Measurements from ENCODE around the gene KLHDC8A.

Gene KLHDC8A

DNA sequence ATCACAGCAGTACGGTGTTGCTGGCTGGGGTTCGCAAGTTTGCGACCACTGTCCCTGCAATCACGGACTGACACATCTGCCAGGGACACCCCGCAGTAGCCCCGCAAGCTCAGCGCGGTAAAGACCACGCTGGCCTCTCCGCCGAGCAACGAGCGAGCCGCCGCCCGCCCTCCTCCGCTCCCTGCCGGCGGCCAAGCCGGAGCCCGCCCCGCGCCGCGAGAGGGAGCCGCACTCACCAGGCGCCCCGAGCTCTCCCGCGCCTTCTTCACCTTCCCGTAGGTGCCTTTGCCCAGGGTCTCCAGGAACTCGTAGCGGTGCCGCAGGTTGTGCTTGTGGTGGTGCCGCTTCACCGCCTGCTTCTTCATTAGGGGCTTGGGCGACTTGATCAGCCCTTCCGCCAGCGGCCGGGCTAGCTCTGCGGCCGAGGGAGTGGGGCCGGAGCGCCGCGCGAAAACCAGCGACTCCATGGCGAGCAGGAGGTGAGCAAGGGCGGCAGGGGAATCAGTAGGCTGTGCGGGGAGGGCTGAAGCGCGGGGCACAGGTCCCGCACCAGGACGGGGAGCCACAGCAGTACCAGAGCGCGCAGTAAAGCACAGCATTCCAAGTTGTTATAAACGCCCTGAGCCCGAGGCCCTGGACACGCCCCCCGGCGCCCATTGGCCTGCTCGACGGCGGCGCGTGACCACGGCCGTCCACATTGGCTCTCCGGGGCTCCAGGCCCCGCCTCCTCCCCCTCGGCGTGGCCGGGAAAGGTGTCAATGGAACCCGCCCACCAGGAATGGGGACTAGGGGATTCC, 35.4 kb downstream of the KLHDC8A start, which contains the start of gene NUAK2 (continued):
- no peak for TF ChIP-seq ZNF747 (tag by site-specific recombination; IDR thresholded peaks at IDR 0.05)
- TF ChIP-seq, protein P1, sequence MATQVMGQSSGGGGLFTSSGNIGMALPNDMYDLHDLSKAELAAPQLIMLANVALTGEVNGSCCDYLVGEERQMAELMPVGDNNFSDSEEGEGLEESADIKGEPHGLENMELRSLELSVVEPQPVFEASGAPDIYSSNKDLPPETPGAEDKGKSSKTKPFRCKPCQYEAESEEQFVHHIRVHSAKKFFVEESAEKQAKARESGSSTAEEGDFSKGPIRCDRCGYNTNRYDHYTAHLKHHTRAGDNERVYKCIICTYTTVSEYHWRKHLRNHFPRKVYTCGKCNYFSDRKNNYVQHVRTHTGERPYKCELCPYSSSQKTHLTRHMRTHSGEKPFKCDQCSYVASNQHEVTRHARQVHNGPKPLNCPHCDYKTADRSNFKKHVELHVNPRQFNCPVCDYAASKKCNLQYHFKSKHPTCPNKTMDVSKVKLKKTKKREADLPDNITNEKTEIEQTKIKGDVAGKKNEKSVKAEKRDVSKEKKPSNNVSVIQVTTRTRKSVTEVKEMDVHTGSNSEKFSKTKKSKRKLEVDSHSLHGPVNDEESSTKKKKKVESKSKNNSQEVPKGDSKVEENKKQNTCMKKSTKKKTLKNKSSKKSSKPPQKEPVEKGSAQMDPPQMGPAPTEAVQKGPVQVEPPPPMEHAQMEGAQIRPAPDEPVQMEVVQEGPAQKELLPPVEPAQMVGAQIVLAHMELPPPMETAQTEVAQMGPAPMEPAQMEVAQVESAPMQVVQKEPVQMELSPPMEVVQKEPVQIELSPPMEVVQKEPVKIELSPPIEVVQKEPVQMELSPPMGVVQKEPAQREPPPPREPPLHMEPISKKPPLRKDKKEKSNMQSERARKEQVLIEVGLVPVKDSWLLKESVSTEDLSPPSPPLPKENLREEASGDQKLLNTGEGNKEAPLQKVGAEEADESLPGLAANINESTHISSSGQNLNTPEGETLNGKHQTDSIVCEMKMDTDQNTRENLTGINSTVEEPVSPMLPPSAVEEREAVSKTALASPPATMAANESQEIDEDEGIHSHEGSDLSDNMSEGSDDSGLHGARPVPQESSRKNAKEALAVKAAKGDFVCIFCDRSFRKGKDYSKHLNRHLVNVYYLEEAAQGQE (tag by site-specific recombination; IDR thresholded peaks at IDR 0.05) = 0 out of 2 replicates have a peak, but pooled peaks have one; percentile 18
- TF ChIP-seq, protein P2, sequence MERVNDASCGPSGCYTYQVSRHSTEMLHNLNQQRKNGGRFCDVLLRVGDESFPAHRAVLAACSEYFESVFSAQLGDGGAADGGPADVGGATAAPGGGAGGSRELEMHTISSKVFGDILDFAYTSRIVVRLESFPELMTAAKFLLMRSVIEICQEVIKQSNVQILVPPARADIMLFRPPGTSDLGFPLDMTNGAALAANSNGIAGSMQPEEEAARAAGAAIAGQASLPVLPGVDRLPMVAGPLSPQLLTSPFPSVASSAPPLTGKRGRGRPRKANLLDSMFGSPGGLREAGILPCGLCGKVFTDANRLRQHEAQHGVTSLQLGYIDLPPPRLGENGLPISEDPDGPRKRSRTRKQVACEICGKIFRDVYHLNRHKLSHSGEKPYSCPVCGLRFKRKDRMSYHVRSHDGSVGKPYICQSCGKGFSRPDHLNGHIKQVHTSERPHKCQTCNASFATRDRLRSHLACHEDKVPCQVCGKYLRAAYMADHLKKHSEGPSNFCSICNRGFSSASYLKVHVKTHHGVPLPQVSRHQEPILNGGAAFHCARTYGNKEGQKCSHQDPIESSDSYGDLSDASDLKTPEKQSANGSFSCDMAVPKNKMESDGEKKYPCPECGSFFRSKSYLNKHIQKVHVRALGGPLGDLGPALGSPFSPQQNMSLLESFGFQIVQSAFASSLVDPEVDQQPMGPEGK (tag by site-specific recombination; IDR thresholded peaks at IDR 0.05) = peak; percentile 66
- TF ChIP-seq, protein P3, sequence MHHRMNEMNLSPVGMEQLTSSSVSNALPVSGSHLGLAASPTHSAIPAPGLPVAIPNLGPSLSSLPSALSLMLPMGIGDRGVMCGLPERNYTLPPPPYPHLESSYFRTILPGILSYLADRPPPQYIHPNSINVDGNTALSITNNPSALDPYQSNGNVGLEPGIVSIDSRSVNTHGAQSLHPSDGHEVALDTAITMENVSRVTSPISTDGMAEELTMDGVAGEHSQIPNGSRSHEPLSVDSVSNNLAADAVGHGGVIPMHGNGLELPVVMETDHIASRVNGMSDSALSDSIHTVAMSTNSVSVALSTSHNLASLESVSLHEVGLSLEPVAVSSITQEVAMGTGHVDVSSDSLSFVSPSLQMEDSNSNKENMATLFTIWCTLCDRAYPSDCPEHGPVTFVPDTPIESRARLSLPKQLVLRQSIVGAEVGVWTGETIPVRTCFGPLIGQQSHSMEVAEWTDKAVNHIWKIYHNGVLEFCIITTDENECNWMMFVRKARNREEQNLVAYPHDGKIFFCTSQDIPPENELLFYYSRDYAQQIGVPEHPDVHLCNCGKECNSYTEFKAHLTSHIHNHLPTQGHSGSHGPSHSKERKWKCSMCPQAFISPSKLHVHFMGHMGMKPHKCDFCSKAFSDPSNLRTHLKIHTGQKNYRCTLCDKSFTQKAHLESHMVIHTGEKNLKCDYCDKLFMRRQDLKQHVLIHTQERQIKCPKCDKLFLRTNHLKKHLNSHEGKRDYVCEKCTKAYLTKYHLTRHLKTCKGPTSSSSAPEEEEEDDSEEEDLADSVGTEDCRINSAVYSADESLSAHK (tag by site-specific recombination; IDR thresholded peaks at IDR 0.05) = no peak

DNA sequence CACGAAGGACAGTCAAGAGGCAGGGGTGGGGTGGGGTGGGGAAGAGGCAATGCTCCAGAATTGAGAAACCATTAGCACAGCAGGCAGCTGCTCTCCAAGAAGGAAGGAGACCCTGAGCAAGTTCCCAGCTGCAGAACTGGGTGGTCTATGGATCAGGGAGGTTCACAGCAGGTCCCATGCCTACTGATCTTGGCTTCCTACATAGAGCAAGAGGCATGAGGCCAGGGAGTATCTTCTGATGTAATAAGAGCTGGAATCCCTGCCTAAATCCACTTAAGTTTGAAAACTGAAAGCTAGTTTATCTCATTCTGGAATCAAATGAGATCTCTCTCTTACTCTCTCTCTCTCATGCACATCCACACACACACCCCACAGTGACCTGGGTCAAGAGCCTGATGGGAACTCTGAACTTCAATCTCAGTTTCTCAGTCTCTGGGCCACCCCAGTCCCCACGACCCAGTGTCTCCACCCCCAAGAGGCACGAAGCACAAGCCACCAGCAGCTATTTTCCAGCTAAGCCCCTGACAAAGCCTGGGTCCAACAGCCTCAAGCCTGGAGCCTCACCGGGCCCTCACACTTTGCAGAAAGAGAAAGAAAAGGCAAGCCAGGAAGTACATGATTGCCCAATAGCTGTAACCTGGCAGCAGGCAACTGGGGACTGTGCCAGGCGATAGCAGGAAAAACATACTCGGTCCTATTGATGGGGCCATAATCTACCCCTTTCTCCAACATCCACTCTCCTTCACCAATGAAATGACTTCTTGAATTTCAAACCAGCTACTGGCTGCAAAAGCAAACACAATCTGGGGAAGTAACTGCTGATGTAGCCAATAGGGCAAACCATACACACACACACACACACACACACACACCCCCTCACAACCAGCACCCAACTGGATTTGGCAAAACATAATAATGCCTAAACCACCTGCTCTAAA, 37.4 kb downstream of the KLHDC8A start:
- Histone ChIP-seq H3K36me3 (ENCODE audit: control insufficient read depth in 2 of 2, insufficient read depth in 1 of 2, low read length in 2 of 2) (no peaks in the 10 kb centered on the region), H3K9me3 (ENCODE audit: control insufficient read depth, insufficient read depth, low read depth, low read length) (no peaks in the 10 kb centered on the region), H3K4me1 (ENCODE audit: control insufficient read depth, insufficient read depth, low read length) (peaks cover 10% of the 10 kb centered on the region), H3K27ac (ENCODE audit: extremely low read depth, low read depth, low read length) (no peak overlapping the region), H3K4me3 (ENCODE audit: low read depth, low read length) (no peak overlapping the region)
- POLR2A ChIA-PET = interaction anchor here (0.7 to 2.2 kb wide), 3 partner anchors 21 to 46 kb away, joined by 3 to 9 read pairs (median 5); no protein-coding TSS in a partner anchor
- CTCF ChIA-PET = interaction anchor here (0.7 to 3.3 kb wide), 7 partner anchors 16 to 758 kb away, joined by 3 to 41 read pairs (median 3); no protein-coding TSS in a partner anchor
- TF ChIP-seq PRDM1 (tag by site-specific recombination; IDR thresholded peaks at IDR 0.05) = peak; percentile 88
- no peak for TF ChIP-seq ZNF624 (tag by site-specific recombination; IDR thresholded peaks at IDR 0.05)
- peak; percentile 57; the same call in 1 of the 2 replicates for TF ChIP-seq ZBTB20 (tag by site-specific recombination; IDR thresholded peaks at IDR 0.05)
- peak; percentile 74; the same call in 1 of the 2 replicates for TF ChIP-seq OSR2 (tag by site-specific recombination; IDR thresholded peaks at IDR 0.05)
- no peak for TF ChIP-seq ZNF121 (tag by site-specific recombination; IDR thresholded peaks at IDR 0.05)
- TF ChIP-seq ZFHX2 (tag by site-specific recombination; conservative IDR thresholded peaks at IDR 0.05) = 0 out of 2 replicates have a peak, but pooled peaks have one; percentile 13
- peak; percentile 42; the same call in 1 of the 2 replicates for TF ChIP-seq ZNF10 (tag by site-specific recombination; IDR thresholded peaks at IDR 0.05)
- TF ChIP-seq, protein P4, sequence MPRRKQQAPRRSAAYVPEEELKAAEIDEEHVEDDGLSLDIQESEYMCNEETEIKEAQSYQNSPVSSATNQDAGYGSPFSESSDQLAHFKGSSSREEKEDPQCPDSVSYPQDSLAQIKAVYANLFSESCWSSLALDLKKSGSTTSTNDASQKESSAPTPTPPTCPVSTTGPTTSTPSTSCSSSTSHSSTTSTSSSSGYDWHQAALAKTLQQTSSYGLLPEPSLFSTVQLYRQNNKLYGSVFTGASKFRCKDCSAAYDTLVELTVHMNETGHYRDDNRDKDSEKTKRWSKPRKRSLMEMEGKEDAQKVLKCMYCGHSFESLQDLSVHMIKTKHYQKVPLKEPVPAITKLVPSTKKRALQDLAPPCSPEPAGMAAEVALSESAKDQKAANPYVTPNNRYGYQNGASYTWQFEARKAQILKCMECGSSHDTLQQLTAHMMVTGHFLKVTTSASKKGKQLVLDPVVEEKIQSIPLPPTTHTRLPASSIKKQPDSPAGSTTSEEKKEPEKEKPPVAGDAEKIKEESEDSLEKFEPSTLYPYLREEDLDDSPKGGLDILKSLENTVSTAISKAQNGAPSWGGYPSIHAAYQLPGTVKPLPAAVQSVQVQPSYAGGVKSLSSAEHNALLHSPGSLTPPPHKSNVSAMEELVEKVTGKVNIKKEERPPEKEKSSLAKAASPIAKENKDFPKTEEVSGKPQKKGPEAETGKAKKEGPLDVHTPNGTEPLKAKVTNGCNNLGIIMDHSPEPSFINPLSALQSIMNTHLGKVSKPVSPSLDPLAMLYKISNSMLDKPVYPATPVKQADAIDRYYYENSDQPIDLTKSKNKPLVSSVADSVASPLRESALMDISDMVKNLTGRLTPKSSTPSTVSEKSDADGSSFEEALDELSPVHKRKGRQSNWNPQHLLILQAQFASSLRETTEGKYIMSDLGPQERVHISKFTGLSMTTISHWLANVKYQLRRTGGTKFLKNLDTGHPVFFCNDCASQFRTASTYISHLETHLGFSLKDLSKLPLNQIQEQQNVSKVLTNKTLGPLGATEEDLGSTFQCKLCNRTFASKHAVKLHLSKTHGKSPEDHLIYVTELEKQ (tag by site-specific recombination; IDR thresholded peaks at IDR 0.05; ENCODE audit: borderline replicate concordance) = peak; percentile 14; the same call in 1 of the 2 replicates
- TF ChIP-seq, protein P5, sequence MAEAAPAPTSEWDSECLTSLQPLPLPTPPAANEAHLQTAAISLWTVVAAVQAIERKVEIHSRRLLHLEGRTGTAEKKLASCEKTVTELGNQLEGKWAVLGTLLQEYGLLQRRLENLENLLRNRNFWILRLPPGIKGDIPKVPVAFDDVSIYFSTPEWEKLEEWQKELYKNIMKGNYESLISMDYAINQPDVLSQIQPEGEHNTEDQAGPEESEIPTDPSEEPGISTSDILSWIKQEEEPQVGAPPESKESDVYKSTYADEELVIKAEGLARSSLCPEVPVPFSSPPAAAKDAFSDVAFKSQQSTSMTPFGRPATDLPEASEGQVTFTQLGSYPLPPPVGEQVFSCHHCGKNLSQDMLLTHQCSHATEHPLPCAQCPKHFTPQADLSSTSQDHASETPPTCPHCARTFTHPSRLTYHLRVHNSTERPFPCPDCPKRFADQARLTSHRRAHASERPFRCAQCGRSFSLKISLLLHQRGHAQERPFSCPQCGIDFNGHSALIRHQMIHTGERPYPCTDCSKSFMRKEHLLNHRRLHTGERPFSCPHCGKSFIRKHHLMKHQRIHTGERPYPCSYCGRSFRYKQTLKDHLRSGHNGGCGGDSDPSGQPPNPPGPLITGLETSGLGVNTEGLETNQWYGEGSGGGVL (tag by site-specific recombination; IDR thresholded peaks at IDR 0.05) = 0 out of 2 replicates have a peak, but pooled peaks have one; percentile 24
- 0 out of 2 replicates have a peak, but pooled peaks have one; percentile 22 for TF ChIP-seq ZNF335 (tag by site-specific recombination; conservative IDR thresholded peaks at IDR 0.05)
- no peak for TF ChIP-seq HOXD13 (CRISPR knock-in tag; IDR thresholded peaks at IDR 0.05; ENCODE audit: borderline replicate concordance)
- 0 out of 2 replicates have a peak, but pooled peaks have one; percentile 9 for TF ChIP-seq WT1 (tag by site-specific recombination; IDR thresholded peaks at IDR 0.05)
- no peak for TF ChIP-seq ZNF292 (tag by site-specific recombination; IDR thresholded peaks at IDR 0.05; ENCODE audit: borderline replicate concordance, low read depth)

Measured in HEK293 (cell line).